Fibroblast of the aortic adventitia (primary cell): ENCODE measurements around the gene LYPLAL1. TPM values are rescaled to one million over a fixed set of nuclear protein-coding genes. Genes with fewer than 3 reads are reported as not detected.
"Not testable (repeated sequence)": the region's sequence is repeated elsewhere in the genome, so short reads cannot be mapped to it uniquely, and the experiment has no call there.

ENCODE experiments used
- DNase-seq: peaks from one replicate; pipeline ENCODE4 v3.0.0-alpha.2; 2010; ENCODE audit warnings: low read depth
- H3K4me3 ChIP-seq: 2 replicates; pipeline ENCODE4 v1.5.1; 2011; ENCODE audit warnings: low read depth, mild to moderate bottlenecking, control low read depth, low read length, moderate library complexity
- total RNA-seq: library from RNA; depleted of rRNA; stranded (reverse); fragments of >200 nt; gene quantifications from 2 replicates; pipeline ENCODE4 v1.2.3, GENCODE V29; 2012; ENCODE audit warnings: low replicate concordance
- TF ChIP-seq, protein P1 (sequence below): IDR thresholded peaks from 2 replicates; pipeline ENCODE4 v1.5.1; 2011; ENCODE audit warnings: mild to moderate bottlenecking, low read length, control low read depth, inconsistent platforms; ENCODE audit not compliant: insufficient read depth

LYPLAL1 gene
- total RNA-seq, 1 donor: 40.6 TPM

- TF ChIP-seq, protein P1, sequence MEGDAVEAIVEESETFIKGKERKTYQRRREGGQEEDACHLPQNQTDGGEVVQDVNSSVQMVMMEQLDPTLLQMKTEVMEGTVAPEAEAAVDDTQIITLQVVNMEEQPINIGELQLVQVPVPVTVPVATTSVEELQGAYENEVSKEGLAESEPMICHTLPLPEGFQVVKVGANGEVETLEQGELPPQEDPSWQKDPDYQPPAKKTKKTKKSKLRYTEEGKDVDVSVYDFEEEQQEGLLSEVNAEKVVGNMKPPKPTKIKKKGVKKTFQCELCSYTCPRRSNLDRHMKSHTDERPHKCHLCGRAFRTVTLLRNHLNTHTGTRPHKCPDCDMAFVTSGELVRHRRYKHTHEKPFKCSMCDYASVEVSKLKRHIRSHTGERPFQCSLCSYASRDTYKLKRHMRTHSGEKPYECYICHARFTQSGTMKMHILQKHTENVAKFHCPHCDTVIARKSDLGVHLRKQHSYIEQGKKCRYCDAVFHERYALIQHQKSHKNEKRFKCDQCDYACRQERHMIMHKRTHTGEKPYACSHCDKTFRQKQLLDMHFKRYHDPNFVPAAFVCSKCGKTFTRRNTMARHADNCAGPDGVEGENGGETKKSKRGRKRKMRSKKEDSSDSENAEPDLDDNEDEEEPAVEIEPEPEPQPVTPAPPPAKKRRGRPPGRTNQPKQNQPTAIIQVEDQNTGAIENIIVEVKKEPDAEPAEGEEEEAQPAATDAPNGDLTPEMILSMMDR: no peak
- no peak for DNase-seq
- no peak overlapping the region for H3K4me3 ChIP-seq
Measured at GRCh38 chr1:219184337-219184736, 10.7 kb downstream of the LYPLAL1 start.

GRCh38 chr1:219185486-219186117 is 11.9 kb downstream of the LYPLAL1 start:
- TF ChIP-seq, protein P1: no peak
- no peak overlapping the region for H3K4me3 ChIP-seq
- no peak for DNase-seq

- TF ChIP-seq, protein P1: no peak
- DNase-seq: no peak
- no peak overlapping the region for H3K4me3 ChIP-seq
Measured at GRCh38 chr1:219188331-219188803, 14.7 kb downstream of the LYPLAL1 start.

GRCh38 chr1:219189021-219189824 is 15.5 kb downstream of the LYPLAL1 start:
- TF ChIP-seq, protein P1: no peak
- peak; percentile 80 for DNase-seq
- no peak overlapping the region for H3K4me3 ChIP-seq

DNA sequence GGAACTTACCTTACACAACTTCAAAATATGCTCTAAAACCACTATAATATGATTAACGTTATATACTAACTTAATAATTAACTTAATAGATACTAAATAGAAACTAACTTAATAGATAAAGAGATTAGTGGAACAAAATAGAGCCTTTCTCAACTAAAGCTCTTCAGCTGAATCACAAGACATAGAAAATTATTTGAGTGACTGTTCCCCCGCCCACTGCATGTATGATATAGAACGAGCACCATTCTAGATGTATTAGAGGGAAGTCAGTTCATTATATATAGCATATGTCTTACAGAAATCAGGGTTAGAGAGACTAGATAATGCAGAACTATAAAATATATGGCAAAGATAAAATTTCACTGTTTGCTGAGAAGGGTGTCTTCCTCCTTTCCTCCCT is 16.3 kb downstream of the LYPLAL1 start:
- no peak overlapping the region for H3K4me3 ChIP-seq
- DNase-seq: no peak
- TF ChIP-seq, protein P1: no peak

- no peak for DNase-seq
- TF ChIP-seq, protein P1: no peak
Measured at GRCh38 chr1:219190605-219191004, 16.9 kb downstream of the LYPLAL1 start.

DNA sequence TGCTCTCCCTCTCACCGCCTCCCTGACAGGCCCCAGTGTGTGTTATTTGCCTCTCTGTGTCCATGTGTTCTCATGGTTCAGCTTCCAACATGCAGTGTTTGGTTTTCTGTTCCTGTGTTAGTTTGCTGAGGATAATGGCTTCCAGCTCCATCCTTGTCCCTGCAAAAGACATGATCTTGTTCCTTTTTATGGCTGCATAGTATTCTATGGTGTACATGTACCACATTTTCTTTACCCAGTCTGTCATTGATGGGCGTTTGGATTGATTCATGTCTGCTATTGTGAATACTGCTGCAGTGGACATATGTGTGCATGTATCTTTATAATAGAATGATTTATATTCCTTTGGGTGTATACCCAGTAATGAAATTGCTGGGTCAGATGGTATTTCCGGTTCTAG is 22.2 kb downstream of the LYPLAL1 start:
- DNase-seq, H3K4me3 ChIP-seq: not testable (repeated sequence)

More at GRCh38 chr1:219190605-219191004, 16.9 kb downstream of the LYPLAL1 start:
- no peak overlapping the region for H3K4me3 ChIP-seq
